NCI-H1694 (cell line): ENCODE measurements around the gene PRKAB2.
"Not testable (repeated sequence)": the region's sequence is repeated elsewhere in the genome, so short reads cannot be mapped to it uniquely, and the experiment has no call there.

ENCODE experiments used
- DNase-seq: peaks from one replicate; lab custom pipeline; 2025; lab: John Stamatoyannopoulos, UW

The PRKAB2 gene

GRCh38 chr1:147172168-147173016, at the start of gene PRKAB2:
TSS of gene PRKAB2 (minus strand) at chr1:147172470. CDS start at chr1:147172144, 326 bp downstream.
- DNase-seq, result peak; percentile 88

- no peak for DNase-seq
These were observed 46.3 kb upstream of the PRKAB2 start for GRCh38 chr1:147218606-147219005.

- no peak for DNase-seq
These were observed 44.9 kb upstream of the PRKAB2 start for GRCh38 chr1:147217141-147217540.

GRCh38 chr1:147216124-147216523, 43.9 kb upstream of the PRKAB2 start:
- no peak for DNase-seq

- DNase-seq, result no peak
These were observed 43.3 kb upstream of the PRKAB2 start for GRCh38 chr1:147215540-147215916.

GRCh38 chr1:147214842-147215539, 42.7 kb upstream of the PRKAB2 start:
- no peak for DNase-seq

GRCh38 chr1:147214325-147214724, 42.1 kb upstream of the PRKAB2 start:
- no peak for DNase-seq

- no peak for DNase-seq
These were observed 41.0 kb upstream of the PRKAB2 start for GRCh38 chr1:147213271-147213670.

GRCh38 chr1:147211577-147211976, 39.3 kb upstream of the PRKAB2 start:
- no peak for DNase-seq

- no peak for DNase-seq
These were observed 38.7 kb upstream of the PRKAB2 start for GRCh38 chr1:147210987-147211386.

- no peak for DNase-seq
These were observed 37.9 kb upstream of the PRKAB2 start for GRCh38 chr1:147209825-147210821.

- no peak for DNase-seq
These were observed 36.3 kb upstream of the PRKAB2 start for GRCh38 chr1:147208619-147209018.

- no peak for DNase-seq
These were observed 34.9 kb upstream of the PRKAB2 start for GRCh38 chr1:147207192-147207591.

GRCh38 chr1:147204080-147204479, 31.8 kb upstream of the PRKAB2 start:
- DNase-seq, result no peak

- DNase-seq, result no peak
These were observed 30.3 kb upstream of the PRKAB2 start for GRCh38 chr1:147202576-147202975.

- no peak for DNase-seq
These were observed 29.5 kb upstream of the PRKAB2 start for GRCh38 chr1:147201786-147202185.

GRCh38 chr1:147201276-147201675, 29.0 kb upstream of the PRKAB2 start:
- no peak for DNase-seq

- not testable (repeated sequence) for DNase-seq
These were observed 25.1 kb upstream of the PRKAB2 start for GRCh38 chr1:147197324-147197723.

- no peak for DNase-seq
These were observed 17.2 kb upstream of the PRKAB2 start for GRCh38 chr1:147189514-147189913.

- no peak for DNase-seq
These were observed 13.2 kb upstream of the PRKAB2 start for GRCh38 chr1:147185432-147185831.

GRCh38 chr1:147177611-147178380, 5.5 kb upstream of the PRKAB2 start:
- DNase-seq, result no peak
